H1 (cell line): Measurements from ENCODE around the gene AFF4. TPM values are rescaled to one million over a fixed set of nuclear protein-coding genes. Genes with fewer than 3 reads are reported as not detected.

ENCODE experiments used
- CTCF ChIA-PET: fragments of 300-600 bp; sonication (Branson Sonifier 250); formaldehyde crosslinking; loops from one replicate; lab custom pipeline; 2021; ENCODE audit not compliant: partially characterized antibody; lab: Charles Lee
- POLR2A ChIA-PET: fragments of 300-600 bp; sonication (Branson Sonifier 250); formaldehyde crosslinking; loops from one replicate; lab custom pipeline; 2021; ENCODE audit warnings: inconsistent platforms; ENCODE audit not compliant: partially characterized antibody; lab: Charles Lee
- DNase-seq, 2 experiments: peaks; one replicate each; pipeline versions ENCODE4 v3.0.0 to v3.0.0-alpha.2; 2010 to 2022; ENCODE audit warnings: low spot score in 2 of 2, low read depth in 1 of 2, mixed read lengths in 1 of 2
- FAIRE-seq: peaks from 2 replicates; lab custom pipeline; 2011; peaks lifted over from hg19 to GRCh38; lab: Jason Lieb, UNC
- H2AFZ ChIP-seq: 2 replicates; pipeline ENCODE4 v1.8.1; 2012; ENCODE audit warnings: low read length, inconsistent platforms
- H2AK5ac ChIP-seq: 2 replicates; pipeline ENCODE4 v1.6.1; 2013; ENCODE audit warnings: low read depth, low read length
- H2BK120ac ChIP-seq: replicated peaks from 2 replicates; pipeline ENCODE3; 2013; ENCODE audit warnings: low read depth, low read length, inconsistent platforms
- H2BK12ac ChIP-seq: 2 replicates; pipeline ENCODE4 v1.6.1; 2013; ENCODE audit warnings: low read depth, low read length
- H2BK15ac ChIP-seq: 2 replicates; pipeline ENCODE4 v1.6.1; 2013; ENCODE audit warnings: low read length
- H2BK20ac ChIP-seq: 2 replicates; pipeline ENCODE4 v1.6.1; 2013; ENCODE audit warnings: low read length
- H2BK5ac ChIP-seq: 2 replicates; pipeline ENCODE4 v1.6.1; 2013; ENCODE audit warnings: low read depth, low read length
- H3K14ac ChIP-seq: 2 replicates; pipeline ENCODE4 v1.6.1; 2013; ENCODE audit warnings: inconsistent platforms; ENCODE audit not compliant: insufficient read length
- H3K18ac ChIP-seq: 2 replicates; pipeline ENCODE4 v1.6.1; 2013; ENCODE audit warnings: low read length; ENCODE audit errors: extremely low read depth
- H3K23ac ChIP-seq: 2 replicates; pipeline ENCODE4 v1.6.1; 2013; ENCODE audit warnings: inconsistent platforms; ENCODE audit not compliant: insufficient read length
- H3K23me2 ChIP-seq: 2 replicates; pipeline ENCODE4 v1.6.1; 2013; ENCODE audit warnings: low read depth, low read length
- H3K27ac ChIP-seq: 2 replicates; pipeline ENCODE4 v1.6.1; 2011; ENCODE audit warnings: low read depth, low read length, inconsistent platforms
- H3K27me3 ChIP-seq, 4 experiments: replicated peaks in 1 of 4; 1 replicate in 1 of 4; 2 replicates in 3 of 4; pipeline versions ENCODE4 v1.6.1 to v1.8.1; 2011 to 2013; ENCODE audit warnings: low read length in 3 of 4, mild to moderate bottlenecking in 3 of 4, inconsistent platforms in 2 of 4, mixed read lengths in 2 of 4, moderate library complexity in 1 of 4; ENCODE audit not compliant: control insufficient read depth in 3 of 4, insufficient read depth in 3 of 4; ENCODE audit errors: extremely low read depth in 1 of 4
- H3K36me3 ChIP-seq, 4 experiments: 2 replicates each; pipeline versions ENCODE4 v1.6.1 to v1.8.1; 2011 to 2013; ENCODE audit warnings: mild to moderate bottlenecking in 4 of 4, low read length in 3 of 4, moderate library complexity in 2 of 4, control low read depth in 1 of 4, inconsistent platforms in 1 of 4; ENCODE audit not compliant: insufficient read depth in 4 of 4, control insufficient read depth in 2 of 4
- H3K4ac ChIP-seq: replicated peaks from 2 replicates; pipeline ENCODE3; 2013; ENCODE audit warnings: low read length, low read depth, mixed read lengths, inconsistent platforms; ENCODE audit not compliant: insufficient read length
- H3K4me1 ChIP-seq, 4 experiments: replicated peaks in 1 of 4; 1 replicate in 1 of 4; 2 replicates in 3 of 4; pipeline versions ENCODE4 v1.6.1 to v1.8.1; 2011 to 2013; ENCODE audit warnings: low read length in 3 of 4, inconsistent platforms in 2 of 4, mixed read lengths in 1 of 4; ENCODE audit not compliant: insufficient read depth in 4 of 4, control insufficient read depth in 3 of 4
- H3K4me2 ChIP-seq, 2 experiments: 2 replicates each; pipeline versions ENCODE4 v1.6.1 to v1.8.1; 2011 to 2013; ENCODE audit warnings: low read depth in 2 of 2, low read length in 2 of 2, control low read depth in 1 of 2, inconsistent platforms in 1 of 2, mild to moderate bottlenecking in 1 of 2; ENCODE audit not compliant: insufficient read depth in 1 of 2
- H3K4me3 ChIP-seq, 4 experiments: fragments of 200-600, 300-600 bp in 1 of 4; sonication (generic), shearing (Covaris generic), sonication (Bioruptor Twin) in 1 of 4; 2 replicates each; pipeline versions ENCODE4 v1.5.1 to v1.8.1; 2011 to 2016; ENCODE audit warnings: low read length in 4 of 4, low read depth in 3 of 4, control low read depth in 2 of 4, inconsistent platforms in 2 of 4, mild to moderate bottlenecking in 2 of 4, mixed read lengths in 1 of 4, moderate library complexity in 1 of 4; ENCODE audit not compliant: insufficient read depth in 2 of 4; ENCODE audit errors: extremely low read depth in 1 of 4
- H3K56ac ChIP-seq: replicated peaks from 2 replicates; pipeline ENCODE3; 2013; ENCODE audit warnings: low read depth, mild to moderate bottlenecking, mixed read lengths, low read length, inconsistent platforms; ENCODE audit not compliant: insufficient read length
- H3K79me1 ChIP-seq: 2 replicates; pipeline ENCODE4 v1.6.1; 2013; ENCODE audit warnings: low read depth, low read length, control low read depth
- H3K79me2 ChIP-seq, 2 experiments: 2 replicates each; pipeline versions ENCODE4 v1.6.1 to v1.8.1; 2012 to 2013; ENCODE audit warnings: low read length in 2 of 2, mild to moderate bottlenecking in 2 of 2, inconsistent platforms in 1 of 2; ENCODE audit not compliant: insufficient read depth in 2 of 2, control insufficient read depth in 1 of 2
- H3K9ac ChIP-seq, 4 experiments: replicated peaks in 1 of 4; 1 replicate in 1 of 4; 2 replicates in 3 of 4; pipeline versions ENCODE4 v1.6.1 to v1.8.1; 2011 to 2013; ENCODE audit warnings: low read depth in 3 of 4, low read length in 3 of 4, control low read depth in 2 of 4, mild to moderate bottlenecking in 2 of 4, moderate library complexity in 2 of 4, inconsistent platforms in 1 of 4; ENCODE audit errors: extremely low read depth in 1 of 4
- H3K9me3 ChIP-seq, 2 experiments: 2 replicates each; pipeline versions ENCODE4 v1.6.1 to v1.8.1; 2012 to 2013; ENCODE audit warnings: mild to moderate bottlenecking in 2 of 2, moderate library complexity in 2 of 2, control low read depth in 1 of 2, inconsistent platforms in 1 of 2, low read depth in 1 of 2, low read length in 1 of 2, mixed read lengths in 1 of 2; ENCODE audit not compliant: insufficient read depth in 2 of 2
- H4K20me1 ChIP-seq, 2 experiments: replicated peaks in 1 of 2; 2 replicates each; pipeline versions ENCODE3 to v1.8.1; 2011 to 2013; ENCODE audit warnings: inconsistent platforms in 2 of 2, low read length in 2 of 2, mild to moderate bottlenecking in 1 of 2; ENCODE audit not compliant: insufficient read depth in 2 of 2, control insufficient read depth in 1 of 2
- H4K5ac ChIP-seq: 2 replicates; pipeline ENCODE4 v1.6.1; 2013; ENCODE audit warnings: low read length, low read depth, mixed read lengths, inconsistent platforms; ENCODE audit not compliant: insufficient read length
- H4K8ac ChIP-seq: 2 replicates; pipeline ENCODE4 v1.8.0; 2013; ENCODE audit warnings: mild to moderate bottlenecking, moderate library complexity, low read length, inconsistent platforms; ENCODE audit not compliant: insufficient read depth; ENCODE audit errors: extremely low read depth
- H4K91ac ChIP-seq: replicated peaks from 2 replicates; pipeline ENCODE3; 2013; ENCODE audit warnings: low read length, mixed read lengths, inconsistent platforms; ENCODE audit not compliant: insufficient read length
- ATF2 ChIP-seq: IDR thresholded peaks from 2 replicates; pipeline ENCODE4 v1.6.1; 2012; ENCODE audit warnings: low read length, inconsistent platforms
- ATF3 ChIP-seq: IDR thresholded peaks from 2 replicates; pipeline ENCODE4 v1.6.1; 2011; ENCODE audit warnings: low read depth, mild to moderate bottlenecking, low read length; ENCODE audit not compliant: insufficient read depth
- CEBPB ChIP-seq: IDR thresholded peaks from 2 replicates; pipeline ENCODE4 v1.6.1; 2012; ENCODE audit warnings: low read depth, low read length
- JUN ChIP-seq: IDR thresholded peaks from 2 replicates; pipeline ENCODE4 v1.6.1; 2011; ENCODE audit warnings: low read depth, mild to moderate bottlenecking, improper control_type of control experiment, low read length
- KDM4A ChIP-seq: IDR thresholded peaks from one replicate; pipeline ENCODE4 v1.7.1; 2012; ENCODE audit warnings: low read depth, mild to moderate bottlenecking, moderate library complexity, low read length, inconsistent platforms; ENCODE audit not compliant: severe bottlenecking
- WGBS, 2 experiments: shearing (Covaris generic) in 1 of 2; methylation state at CpG; one replicate each; pipeline versions ENCODE4 v1.1.6 to v1.1.7; 2013 to 2015; ENCODE audit warnings: low lambda C conversion rate in 2 of 2, mixed read lengths in 2 of 2, inconsistent platforms in 1 of 2, low coverage in 1 of 2, missing lambda C conversion rate in 1 of 2; ENCODE audit not compliant: insufficient replicate concordance in 2 of 2, insufficient coverage in 1 of 2, insufficient read length in 1 of 2; ENCODE audit errors: extremely low coverage in 1 of 2, missing lambda C conversion rate in 1 of 2; 5-methylcytosine and 5-hydroxymethylcytosine counted together
- polyA plus RNA-seq, 7 experiments: library from polyadenylated mRNA; depleted of rRNA in 3 of 7; stranded (reverse) in 5 of 7; unstranded in 2 of 7; fragments of >200 nt in 5 of 7; fragments of 200-250 nt in 2 of 7; gene quantifications; 1 replicate in 5 of 7; 2 replicates in 1 of 7; 4 replicates in 1 of 7; pipeline versions ENCODE4 v1.2.1 to v1.2.3, GENCODE V29; 2011 to 2013; ENCODE audit warnings: missing spikeins in 2 of 7, mixed read lengths in 2 of 7
- total RNA-seq: library from RNA; stranded (reverse); fragmentation: NEBNext Ultra II Directional; extraction: Animal tissue kit (Norgen Biotek cat#: 25700); gene quantifications from 2 replicates; pipeline ENCODE4 v1.2.1, GENCODE V29; 2021

AFF4 gene
- total and polyA plus RNA-seq, 2 of the 8 experiments (the other 6 are each of a cell fraction or from before 2014, with no cell fraction given): 12.0 to 61.4 TPM

GRCh38 chr5:132941331-132941730 is 22.1 kb downstream of the AFF4 start:
- H3K9me3 ChIP-seq: no peaks in the 10 kb centered on the region
- peaks cover 4 to 18% of the 10 kb centered on the region in 2 experiments for H4K20me1 ChIP-seq
- no peak overlapping the region for H3K18ac ChIP-seq
- H2BK120ac ChIP-seq: no peak overlapping the region
- no peak overlapping the region for H3K9ac ChIP-seq
- 93% methylated on average over 5 of the region's 5 CpGs; no CpG with 5 or more reads in 1 of the 2 experiments for WGBS, 2 experiments
- H2BK12ac ChIP-seq: no peak overlapping the region
- peaks cover 0 to 9% (median 0%) of the 10 kb centered on the region in 4 experiments; a peak in 3 of 8 replicates for H3K36me3 ChIP-seq
- peaks cover 20 to 76% of the 10 kb centered on the region in 2 experiments for H3K79me2 ChIP-seq
- peaks cover 15% of the 10 kb centered on the region for H3K79me1 ChIP-seq
- no peak for TF ChIP-seq ATF3
- TF ChIP-seq KDM4A: no peak
- TF ChIP-seq JUN: no peak
- no peak for TF ChIP-seq ATF2
- TF ChIP-seq CEBPB: peak; percentile 65; the same call in 1 of the 2 replicates
- H4K91ac ChIP-seq: no peak overlapping the region
- no peak overlapping the region for H3K4me2 ChIP-seq
- no peak overlapping the region for H3K56ac ChIP-seq
- no peak overlapping the region for H2AFZ ChIP-seq
- H3K27ac ChIP-seq: no peak overlapping the region
- FAIRE-seq: no peak
- no peak overlapping the region for H3K23ac ChIP-seq
- no peak overlapping the region for H2BK15ac ChIP-seq
- no peaks in the 10 kb centered on the region for H3K4me1 ChIP-seq
- no peak overlapping the region for H4K5ac ChIP-seq
- H3K27me3 ChIP-seq: no peaks in the 10 kb centered on the region
- no peak overlapping the region for H3K14ac ChIP-seq
- POLR2A ChIA-PET: no interaction called here
- H3K4ac ChIP-seq: no peak overlapping the region
- H2BK20ac ChIP-seq: no peak overlapping the region
- H3K23me2 ChIP-seq: no peaks in the 10 kb centered on the region
- DNase-seq: no peak
- H2AK5ac ChIP-seq: no peak overlapping the region
- H2BK5ac ChIP-seq: peak overlapping the region; percentile 18; the same call in 1 of the 2 replicates
- H4K8ac ChIP-seq: no peak overlapping the region
- CTCF ChIA-PET: interaction anchor here (0.6 to 1.8 kb wide), 2 partner anchors 58 to 603 kb away, joined by 3 to 4 read pairs; no protein-coding TSS in a partner anchor
- H3K4me3 ChIP-seq: no peak overlapping the region
